H1 (cell line): ENCODE measurements around the gene ZNF765. TPM values are rescaled to one million over a fixed set of nuclear protein-coding genes. Genes with fewer than 3 reads are reported as not detected.

ENCODE experiments used
- CTCF ChIA-PET: fragments of 300-600 bp; sonication (Branson Sonifier 250); formaldehyde crosslinking; loops from one replicate; lab custom pipeline; 2021; ENCODE audit not compliant: partially characterized antibody; lab: Charles Lee
- POLR2A ChIA-PET: fragments of 300-600 bp; sonication (Branson Sonifier 250); formaldehyde crosslinking; loops from one replicate; lab custom pipeline; 2021; ENCODE audit warnings: inconsistent platforms; ENCODE audit not compliant: partially characterized antibody; lab: Charles Lee
- DNase-seq, 2 experiments: peaks; one replicate each; pipeline versions ENCODE4 v3.0.0 to v3.0.0-alpha.2; 2010 to 2022; ENCODE audit warnings: low spot score in 2 of 2, low read depth in 1 of 2, mixed read lengths in 1 of 2
- FAIRE-seq: peaks from 2 replicates; lab custom pipeline; 2011; peaks lifted over from hg19 to GRCh38; lab: Jason Lieb, UNC
- H2AFZ ChIP-seq: 2 replicates; pipeline ENCODE4 v1.8.1; 2012; ENCODE audit warnings: low read length, inconsistent platforms
- H2AK5ac ChIP-seq: 2 replicates; pipeline ENCODE4 v1.6.1; 2013; ENCODE audit warnings: low read depth, low read length
- H2BK120ac ChIP-seq: replicated peaks from 2 replicates; pipeline ENCODE3; 2013; ENCODE audit warnings: low read depth, low read length, inconsistent platforms
- H2BK12ac ChIP-seq: 2 replicates; pipeline ENCODE4 v1.6.1; 2013; ENCODE audit warnings: low read depth, low read length
- H2BK15ac ChIP-seq: 2 replicates; pipeline ENCODE4 v1.6.1; 2013; ENCODE audit warnings: low read length
- H2BK20ac ChIP-seq: 2 replicates; pipeline ENCODE4 v1.6.1; 2013; ENCODE audit warnings: low read length
- H2BK5ac ChIP-seq: 2 replicates; pipeline ENCODE4 v1.6.1; 2013; ENCODE audit warnings: low read depth, low read length
- H3K14ac ChIP-seq: 2 replicates; pipeline ENCODE4 v1.6.1; 2013; ENCODE audit warnings: inconsistent platforms; ENCODE audit not compliant: insufficient read length
- H3K18ac ChIP-seq: 2 replicates; pipeline ENCODE4 v1.6.1; 2013; ENCODE audit warnings: low read length; ENCODE audit errors: extremely low read depth
- H3K23ac ChIP-seq: 2 replicates; pipeline ENCODE4 v1.6.1; 2013; ENCODE audit warnings: inconsistent platforms; ENCODE audit not compliant: insufficient read length
- H3K23me2 ChIP-seq: 2 replicates; pipeline ENCODE4 v1.6.1; 2013; ENCODE audit warnings: low read depth, low read length
- H3K27ac ChIP-seq: 2 replicates; pipeline ENCODE4 v1.6.1; 2011; ENCODE audit warnings: low read depth, low read length, inconsistent platforms
- H3K27me3 ChIP-seq, 4 experiments: replicated peaks in 1 of 4; 1 replicate in 1 of 4; 2 replicates in 3 of 4; pipeline versions ENCODE4 v1.6.1 to v1.8.1; 2011 to 2013; ENCODE audit warnings: low read length in 3 of 4, mild to moderate bottlenecking in 3 of 4, inconsistent platforms in 2 of 4, mixed read lengths in 2 of 4, moderate library complexity in 1 of 4; ENCODE audit not compliant: control insufficient read depth in 3 of 4, insufficient read depth in 3 of 4; ENCODE audit errors: extremely low read depth in 1 of 4
- H3K36me3 ChIP-seq, 4 experiments: 2 replicates each; pipeline versions ENCODE4 v1.6.1 to v1.8.1; 2011 to 2013; ENCODE audit warnings: mild to moderate bottlenecking in 4 of 4, low read length in 3 of 4, moderate library complexity in 2 of 4, control low read depth in 1 of 4, inconsistent platforms in 1 of 4; ENCODE audit not compliant: insufficient read depth in 4 of 4, control insufficient read depth in 2 of 4
- H3K4ac ChIP-seq: replicated peaks from 2 replicates; pipeline ENCODE3; 2013; ENCODE audit warnings: low read length, low read depth, mixed read lengths, inconsistent platforms; ENCODE audit not compliant: insufficient read length
- H3K4me1 ChIP-seq, 4 experiments: replicated peaks in 1 of 4; 1 replicate in 1 of 4; 2 replicates in 3 of 4; pipeline versions ENCODE4 v1.6.1 to v1.8.1; 2011 to 2013; ENCODE audit warnings: low read length in 3 of 4, inconsistent platforms in 2 of 4, mixed read lengths in 1 of 4; ENCODE audit not compliant: insufficient read depth in 4 of 4, control insufficient read depth in 3 of 4
- H3K4me2 ChIP-seq, 2 experiments: 2 replicates each; pipeline versions ENCODE4 v1.6.1 to v1.8.1; 2011 to 2013; ENCODE audit warnings: low read depth in 2 of 2, low read length in 2 of 2, control low read depth in 1 of 2, inconsistent platforms in 1 of 2, mild to moderate bottlenecking in 1 of 2; ENCODE audit not compliant: insufficient read depth in 1 of 2
- H3K4me3 ChIP-seq, 4 experiments: fragments of 200-600, 300-600 bp in 1 of 4; sonication (generic), shearing (Covaris generic), sonication (Bioruptor Twin) in 1 of 4; 2 replicates each; pipeline versions ENCODE4 v1.5.1 to v1.8.1; 2011 to 2016; ENCODE audit warnings: low read length in 4 of 4, low read depth in 3 of 4, control low read depth in 2 of 4, inconsistent platforms in 2 of 4, mild to moderate bottlenecking in 2 of 4, mixed read lengths in 1 of 4, moderate library complexity in 1 of 4; ENCODE audit not compliant: insufficient read depth in 2 of 4; ENCODE audit errors: extremely low read depth in 1 of 4
- H3K56ac ChIP-seq: replicated peaks from 2 replicates; pipeline ENCODE3; 2013; ENCODE audit warnings: low read depth, mild to moderate bottlenecking, mixed read lengths, low read length, inconsistent platforms; ENCODE audit not compliant: insufficient read length
- H3K79me1 ChIP-seq: 2 replicates; pipeline ENCODE4 v1.6.1; 2013; ENCODE audit warnings: low read depth, low read length, control low read depth
- H3K79me2 ChIP-seq, 2 experiments: 2 replicates each; pipeline versions ENCODE4 v1.6.1 to v1.8.1; 2012 to 2013; ENCODE audit warnings: low read length in 2 of 2, mild to moderate bottlenecking in 2 of 2, inconsistent platforms in 1 of 2; ENCODE audit not compliant: insufficient read depth in 2 of 2, control insufficient read depth in 1 of 2
- H3K9ac ChIP-seq, 4 experiments: replicated peaks in 1 of 4; 1 replicate in 1 of 4; 2 replicates in 3 of 4; pipeline versions ENCODE4 v1.6.1 to v1.8.1; 2011 to 2013; ENCODE audit warnings: low read depth in 3 of 4, low read length in 3 of 4, control low read depth in 2 of 4, mild to moderate bottlenecking in 2 of 4, moderate library complexity in 2 of 4, inconsistent platforms in 1 of 4; ENCODE audit errors: extremely low read depth in 1 of 4
- H3K9me3 ChIP-seq, 2 experiments: 2 replicates each; pipeline versions ENCODE4 v1.6.1 to v1.8.1; 2012 to 2013; ENCODE audit warnings: mild to moderate bottlenecking in 2 of 2, moderate library complexity in 2 of 2, control low read depth in 1 of 2, inconsistent platforms in 1 of 2, low read depth in 1 of 2, low read length in 1 of 2, mixed read lengths in 1 of 2; ENCODE audit not compliant: insufficient read depth in 2 of 2
- H4K20me1 ChIP-seq, 2 experiments: replicated peaks in 1 of 2; 2 replicates each; pipeline versions ENCODE3 to v1.8.1; 2011 to 2013; ENCODE audit warnings: inconsistent platforms in 2 of 2, low read length in 2 of 2, mild to moderate bottlenecking in 1 of 2; ENCODE audit not compliant: insufficient read depth in 2 of 2, control insufficient read depth in 1 of 2
- H4K5ac ChIP-seq: 2 replicates; pipeline ENCODE4 v1.6.1; 2013; ENCODE audit warnings: low read length, low read depth, mixed read lengths, inconsistent platforms; ENCODE audit not compliant: insufficient read length
- H4K8ac ChIP-seq: 2 replicates; pipeline ENCODE4 v1.8.0; 2013; ENCODE audit warnings: mild to moderate bottlenecking, moderate library complexity, low read length, inconsistent platforms; ENCODE audit not compliant: insufficient read depth; ENCODE audit errors: extremely low read depth
- H4K91ac ChIP-seq: replicated peaks from 2 replicates; pipeline ENCODE3; 2013; ENCODE audit warnings: low read length, mixed read lengths, inconsistent platforms; ENCODE audit not compliant: insufficient read length
- TCF12 ChIP-seq: IDR thresholded peaks from 2 replicates; pipeline ENCODE4 v1.6.1; 2011; ENCODE audit warnings: low read depth, mild to moderate bottlenecking, low read length
- ZNF274 ChIP-seq: IDR thresholded peaks from 2 replicates; pipeline ENCODE4 v1.7.0; 2012; ENCODE audit warnings: low read length, borderline replicate concordance; ENCODE audit errors: extremely low read depth
- WGBS, 2 experiments: shearing (Covaris generic) in 1 of 2; methylation state at CpG; one replicate each; pipeline versions ENCODE4 v1.1.6 to v1.1.7; 2013 to 2015; ENCODE audit warnings: low lambda C conversion rate in 2 of 2, mixed read lengths in 2 of 2, inconsistent platforms in 1 of 2, low coverage in 1 of 2, missing lambda C conversion rate in 1 of 2; ENCODE audit not compliant: insufficient replicate concordance in 2 of 2, insufficient coverage in 1 of 2, insufficient read length in 1 of 2; ENCODE audit errors: extremely low coverage in 1 of 2, missing lambda C conversion rate in 1 of 2; 5-methylcytosine and 5-hydroxymethylcytosine counted together
- polyA plus RNA-seq, 7 experiments: library from polyadenylated mRNA; depleted of rRNA in 3 of 7; stranded (reverse) in 5 of 7; unstranded in 2 of 7; fragments of >200 nt in 5 of 7; fragments of 200-250 nt in 2 of 7; gene quantifications; 1 replicate in 5 of 7; 2 replicates in 1 of 7; 4 replicates in 1 of 7; pipeline versions ENCODE4 v1.2.1 to v1.2.3, GENCODE V29; 2011 to 2013; ENCODE audit warnings: missing spikeins in 2 of 7, mixed read lengths in 2 of 7
- total RNA-seq: library from RNA; stranded (reverse); fragmentation: NEBNext Ultra II Directional; extraction: Animal tissue kit (Norgen Biotek cat#: 25700); gene quantifications from 2 replicates; pipeline ENCODE4 v1.2.1, GENCODE V29; 2021

Gene ZNF765
- total and polyA plus RNA-seq, 2 of the 8 experiments (the other 6 are each of a cell fraction or from before 2014, with no cell fraction given): 4.5 to 22.3 TPM

DNA sequence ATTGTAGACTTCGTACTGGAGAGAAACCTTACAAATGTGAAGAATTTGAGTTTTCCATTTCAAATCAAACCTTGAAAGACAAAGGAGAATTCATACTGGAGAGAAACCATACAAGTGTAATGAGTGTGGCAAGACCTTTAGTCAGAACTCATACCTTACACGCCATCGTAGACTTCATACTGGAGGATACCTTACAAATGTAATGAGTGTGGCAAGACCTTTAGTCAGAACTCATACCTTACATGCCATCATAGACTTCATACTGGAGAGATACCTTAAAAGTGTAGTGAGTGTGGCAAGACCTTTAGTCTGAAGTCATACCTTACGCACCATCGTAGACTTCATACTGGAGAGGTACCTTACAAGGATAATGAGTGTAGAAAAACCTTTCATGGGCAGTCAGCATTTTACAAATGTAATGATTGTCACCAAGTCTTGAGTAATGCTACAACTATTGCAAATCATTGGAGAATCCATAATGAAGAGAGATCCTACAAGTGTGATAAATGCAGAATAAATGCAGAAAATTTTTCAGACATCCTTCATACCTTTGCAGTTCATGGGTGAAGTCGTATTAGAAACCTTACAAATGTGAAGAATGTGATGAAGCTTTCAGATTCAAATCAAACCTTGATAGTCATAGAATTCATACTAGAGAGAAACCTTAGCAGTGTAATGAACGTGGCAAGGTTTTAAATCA lies 14.7 kb downstream of the ZNF765 start:
- Histone ChIP-seq H4K8ac (no peak overlapping the region), H2AK5ac (no peak overlapping the region), H2BK5ac (no peak overlapping the region), H4K20me1 (no peaks in the 10 kb centered on the region), H3K56ac (no peak overlapping the region), H3K4ac (no peak overlapping the region), H2BK20ac (no peak overlapping the region), H3K4me1 (no peaks in the 10 kb centered on the region), H3K4me3 (no peak overlapping the region), H4K5ac (no peak overlapping the region), H3K9ac (no peak overlapping the region), H2BK120ac (no peak overlapping the region), H2BK15ac (no peak overlapping the region), H3K27me3 (no peaks in the 10 kb centered on the region), H4K91ac (no peak overlapping the region), H2BK12ac (no peak overlapping the region), H3K23ac (no peak overlapping the region), H3K36me3 (peaks cover 3 to 54% (median 36%) of the 10 kb centered on the region in 4 experiments; a peak in 7 of 8 replicates), H2AFZ (no peak overlapping the region), H3K9me3 (peaks cover 35 to 42% of the 10 kb centered on the region in 2 experiments), H3K4me2 (no peak overlapping the region), H3K14ac (no peak overlapping the region), H3K18ac (no peak overlapping the region), H3K79me1 (no peaks in the 10 kb centered on the region), H3K23me2 (no peaks in the 10 kb centered on the region), H3K27ac (no peak overlapping the region), H3K79me2 (no peaks in the 10 kb centered on the region)
- no peak for DNase-seq
- ChIA-PET POLR2A (no interaction called here), CTCF (interaction anchor here (0.7 kb wide), 1 partner anchor 14 kb away, joined by 3 read pairs; no protein-coding TSS in a partner anchor)
- 80% methylated on average over 7 of the region's 7 CpGs; no CpG with 5 or more reads in 1 of the 2 experiments for WGBS, 2 experiments
- TF ChIP-seq ZNF274 (peak; percentile 58; the same call in 1 of the 2 replicates), TCF12 (no peak)
- FAIRE-seq: no peak
